GM19452 (cell line): ENCODE results near the gene TMIGD3.

ENCODE experiments used
- ATAC-seq: cut with Tn5 transposase; IDR thresholded peaks from one replicate; pipeline ENCODE4 v1.9.1; 2021; ENCODE audit not compliant: unreplicated experiment

Gene TMIGD3

DNA sequence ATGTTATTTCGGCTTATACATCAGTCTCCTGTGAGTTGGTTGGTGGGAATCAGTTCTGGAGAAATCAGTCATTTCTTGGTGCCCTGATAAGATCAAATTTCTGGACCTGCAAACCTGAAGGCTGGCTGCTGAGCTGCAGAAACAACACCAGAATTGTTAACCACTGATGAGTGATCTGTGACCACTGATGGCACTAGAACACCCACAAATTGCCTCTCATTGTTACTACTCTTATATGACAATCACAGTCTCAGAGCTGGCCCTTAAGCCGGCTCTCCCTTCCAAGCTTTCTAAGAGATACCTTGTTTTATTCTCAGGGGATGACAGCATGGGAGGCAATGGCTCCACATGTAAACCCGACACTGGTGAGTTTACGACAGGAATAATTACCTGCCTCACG, 27.7 kb downstream of the TMIGD3 start:
- ATAC-seq, result no peak

DNA sequence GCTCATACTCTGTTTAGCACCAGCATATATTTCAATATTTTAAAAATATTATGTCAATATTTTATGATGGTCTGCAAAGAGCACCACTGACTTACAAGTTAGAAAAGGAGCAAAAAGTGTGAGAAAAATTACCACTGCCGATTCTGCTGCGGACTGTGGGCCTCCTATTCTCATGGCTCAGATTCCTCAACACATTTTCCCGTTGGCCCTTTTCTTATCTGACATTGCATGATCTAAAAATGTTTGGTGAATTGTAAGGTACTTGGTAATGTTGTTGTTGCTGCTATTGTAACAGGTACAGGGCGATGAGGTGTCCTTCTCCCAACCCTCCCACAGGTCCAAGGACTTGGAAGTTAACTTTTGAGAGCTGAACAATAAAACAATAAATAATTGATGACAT, 28.9 kb downstream of the TMIGD3 start:
- ATAC-seq, result no peak

DNA sequence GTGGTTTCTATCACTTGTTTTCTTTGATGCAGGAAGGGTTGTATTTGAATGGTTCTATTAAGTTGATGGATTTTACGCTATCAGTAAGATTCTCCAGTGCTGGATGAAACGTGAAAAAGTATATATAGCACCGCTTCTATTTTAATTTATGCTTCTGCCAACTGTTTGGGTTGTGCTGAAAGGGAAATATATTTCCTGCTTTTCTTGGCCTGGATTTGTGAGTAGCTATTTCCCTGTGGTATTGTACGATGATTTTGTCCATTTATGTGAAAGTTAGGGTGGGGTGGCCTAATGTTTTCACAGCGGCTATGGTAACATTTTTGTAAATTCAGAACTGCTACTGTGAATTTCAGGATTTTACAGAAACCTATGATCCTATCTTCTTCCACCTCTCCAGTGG, 29.3 kb downstream of the TMIGD3 start:
- ATAC-seq, result no peak

- no peak for ATAC-seq
Observed at GRCh38 chr1:111471538-111471937, 31.9 kb downstream of the TMIGD3 start.

GRCh38 chr1:111471012-111471411, 32.4 kb downstream of the TMIGD3 start:
- ATAC-seq, result peak; percentile 57

DNA sequence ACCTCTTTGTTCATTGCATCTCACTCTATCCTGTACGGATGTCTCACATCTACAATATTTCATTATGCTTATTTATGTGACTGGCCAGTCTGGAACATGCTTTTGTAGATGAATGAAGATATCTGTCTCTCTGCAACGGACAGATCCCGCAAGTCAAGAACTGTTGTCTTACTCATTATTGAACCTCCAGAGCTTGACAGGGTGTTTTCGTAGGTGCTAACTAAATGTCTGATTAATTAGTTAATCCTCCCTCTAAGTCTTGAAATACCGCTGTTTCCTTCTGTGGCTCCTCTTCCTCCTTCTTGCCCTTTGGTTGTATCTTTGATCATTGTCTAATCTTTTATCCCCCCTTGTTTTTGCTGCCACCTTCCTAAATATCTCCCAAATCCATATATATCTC, 32.8 kb downstream of the TMIGD3 start:
- no peak for ATAC-seq

DNA sequence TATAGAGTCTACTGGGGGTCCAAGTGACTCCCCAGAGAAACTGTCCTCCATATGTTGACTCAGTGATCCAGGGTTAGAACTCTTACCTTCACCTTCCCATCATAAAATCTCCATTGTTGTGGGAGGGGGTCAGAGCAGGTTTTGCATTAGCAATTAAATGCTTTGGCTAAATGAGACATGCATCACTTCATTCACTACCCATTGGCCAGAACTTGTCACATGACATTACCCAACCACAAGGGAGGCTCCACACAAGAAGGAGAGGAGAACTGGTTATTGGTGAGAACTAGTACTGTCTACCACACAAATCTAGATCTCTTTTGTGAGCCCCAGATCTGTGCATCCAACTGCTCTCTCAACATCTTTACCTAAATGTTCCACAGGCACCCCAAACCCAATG, 33.9 kb downstream of the TMIGD3 start:
- no peak for ATAC-seq

DNA sequence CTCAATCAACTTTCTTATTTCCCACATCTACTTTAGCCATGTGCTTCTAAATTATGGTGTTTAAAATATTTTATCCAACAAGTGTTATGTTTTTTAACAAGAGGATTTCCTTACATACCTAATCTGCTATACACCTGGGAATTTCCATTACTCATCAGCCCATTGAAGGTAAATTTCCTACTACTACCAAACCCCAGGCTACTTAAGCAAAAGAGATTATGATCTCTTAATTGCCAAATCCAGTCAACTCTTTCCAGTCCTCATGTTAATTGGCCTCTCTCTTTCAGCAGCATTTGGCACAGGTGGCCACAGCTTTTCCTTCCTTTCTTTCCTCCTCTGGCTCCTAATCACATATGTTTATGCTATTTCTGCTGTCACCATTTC, 34.7 kb downstream of the TMIGD3 start:
- ATAC-seq, result no peak

DNA sequence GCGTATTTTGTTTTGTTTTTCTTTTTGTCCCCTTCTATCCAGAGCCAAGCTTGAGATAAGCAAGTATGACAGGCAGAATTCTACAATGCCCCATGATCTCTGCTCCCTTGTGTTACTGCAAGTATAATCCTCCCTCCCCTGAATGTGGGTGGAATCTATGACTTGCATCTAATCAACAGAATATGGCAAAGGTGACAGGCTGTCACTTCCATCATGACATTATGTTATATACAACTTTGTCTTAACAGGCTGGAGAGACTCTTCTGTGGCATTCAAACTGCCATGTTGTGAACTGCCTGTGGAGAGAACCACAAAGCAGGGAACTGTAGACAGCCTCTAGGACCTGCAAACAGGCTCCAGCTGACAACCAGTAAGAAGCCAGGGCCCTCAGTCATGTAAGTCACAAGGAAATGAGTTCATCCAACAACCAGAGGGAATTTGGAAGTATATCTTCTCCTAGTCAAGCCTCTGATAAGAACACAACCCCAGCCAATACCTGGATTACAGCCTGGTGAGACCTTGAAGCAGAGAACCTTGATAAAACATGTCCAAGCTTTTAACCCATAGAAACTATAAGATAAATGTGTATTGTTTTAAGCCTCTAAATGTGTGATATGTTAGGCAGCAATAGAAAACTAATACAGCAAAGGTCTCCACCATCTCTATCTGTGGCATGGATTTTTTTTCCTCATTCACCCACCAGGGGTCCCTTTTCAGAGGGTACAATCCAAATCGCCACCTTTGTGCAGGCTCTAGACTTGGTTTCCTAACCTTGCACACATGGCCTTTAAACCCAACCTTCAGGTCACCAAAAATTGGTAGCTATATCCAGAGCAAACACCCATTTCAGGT, 35.3 kb downstream of the TMIGD3 start:
- no peak for ATAC-seq

DNA sequence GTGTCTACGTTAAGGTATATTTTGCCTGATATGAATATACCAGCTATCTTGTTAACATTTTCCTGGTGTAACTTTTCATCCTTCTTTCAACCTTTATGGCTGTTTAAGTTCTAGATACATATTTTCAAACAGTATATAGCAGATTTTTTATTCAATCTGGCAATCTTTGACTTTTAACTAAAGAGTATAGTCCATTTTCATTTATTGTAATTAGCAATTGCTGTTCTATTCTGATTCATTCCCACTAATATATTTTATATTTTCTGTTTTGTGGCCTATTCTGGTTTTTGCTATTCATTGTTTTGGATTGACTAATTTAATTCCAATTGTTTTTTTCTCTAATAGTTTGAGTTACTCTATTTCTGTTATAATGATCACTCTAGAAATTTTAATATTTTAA, 37.0 kb downstream of the TMIGD3 start:
- no peak for ATAC-seq

GRCh38 chr1:111465754-111466153, 37.7 kb downstream of the TMIGD3 start:
- no peak for ATAC-seq

GRCh38 chr1:111463029-111463683, 40.3 kb downstream of the TMIGD3 start:
- ATAC-seq, result no peak

DNA sequence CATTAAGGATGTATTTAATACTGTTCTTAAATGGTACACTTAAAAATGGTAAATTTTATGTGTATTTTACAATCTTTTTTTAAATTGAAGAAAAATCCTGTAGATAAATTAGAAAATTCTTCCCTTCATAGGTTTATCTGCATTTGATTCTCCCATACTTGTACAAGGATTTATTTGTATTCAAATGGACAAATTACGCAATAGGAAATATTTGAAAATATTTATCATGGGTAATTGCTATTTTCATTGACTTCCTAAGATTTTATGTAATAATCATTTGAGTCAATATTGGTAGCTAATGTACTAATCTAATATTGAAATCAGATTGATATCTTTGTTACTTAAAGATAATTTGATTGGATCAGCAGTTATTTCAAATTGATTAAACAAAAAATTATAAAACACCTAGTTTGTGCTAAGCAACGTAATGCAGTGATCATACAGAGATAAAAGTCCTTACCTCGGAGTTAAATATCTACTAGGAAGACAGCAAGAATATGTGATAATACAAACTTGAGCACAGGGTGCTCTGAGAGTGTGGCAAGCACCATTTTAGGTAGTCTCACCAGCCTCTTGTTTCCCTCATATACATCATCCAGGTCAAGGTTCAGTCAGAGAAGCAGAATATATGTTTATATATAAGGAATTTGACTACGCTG, 40.9 kb downstream of the TMIGD3 start:
- no peak for ATAC-seq

DNA sequence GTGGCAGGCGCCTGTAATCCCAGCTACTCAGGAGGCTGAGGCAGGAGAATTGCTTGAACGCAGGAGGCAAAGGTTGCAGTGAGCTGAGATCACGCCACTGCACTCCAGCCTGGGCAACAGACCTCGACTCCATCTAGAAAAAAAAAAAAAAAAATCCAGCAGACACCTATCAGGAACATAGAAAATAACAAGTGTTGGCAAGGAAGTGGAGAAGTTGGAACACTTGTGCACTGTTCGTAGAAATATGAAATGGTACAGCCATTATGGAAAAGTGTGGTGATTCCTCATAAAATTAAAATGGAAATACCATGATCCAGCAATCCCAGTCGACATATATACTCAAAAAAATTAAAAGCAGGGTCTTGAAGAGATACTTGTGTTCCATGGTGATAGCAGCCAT, 41.7 kb downstream of the TMIGD3 start:
- no peak for ATAC-seq

GRCh38 chr1:111455642-111456031, 47.8 kb downstream of the TMIGD3 start:
- ATAC-seq, result no peak

GRCh38 chr1:111454859-111455641, 48.4 kb downstream of the TMIGD3 start:
- ATAC-seq, result no peak

GRCh38 chr1:111453706-111454105, 49.7 kb downstream of the TMIGD3 start:
- ATAC-seq, result no peak

- no peak for ATAC-seq
Observed at GRCh38 chr1:111452581-111452980, 50.9 kb downstream of the TMIGD3 start.

GRCh38 chr1:111450185-111450584, 53.2 kb downstream of the TMIGD3 start:
- no peak for ATAC-seq

- ATAC-seq, result no peak
Observed at GRCh38 chr1:111449703-111450017, 53.8 kb downstream of the TMIGD3 start.

- peak; percentile 95 for ATAC-seq
Observed at GRCh38 chr1:111448918-111449702, 54.3 kb downstream of the TMIGD3 start, which contains the start of the genes ATP5PB and WDR77. Gene ATP5PB (plus strand): TSS chr1:111449464. CDS start chr1:111449542, 78 bp downstream. Gene WDR77 (minus strand): TSS chr1:111449256. CDS start chr1:111449169, 87 bp downstream.
